K562 (cell line): ENCODE results near the gene POLN. TPM values are rescaled to one million over a fixed set of nuclear protein-coding genes. Genes with fewer than 3 reads are reported as not detected.
A peak's percentile ranks its signal among the peaks of the same experiment; 100 is the strongest.

Source experiments
- ATAC-seq: fragments of 200-7000 bp; cut with Tn5 transposase; 3 replicates; pipeline ENCODE4 v1.9.1; 2020; ENCODE audit warnings: moderate library complexity
- BruUV-seq: library from RNA; stranded (reverse); fragments of 400-500 nt; replicated peaks from 2 replicates; lab custom pipeline; 2021; lab: Mats Ljungman, UMichigan
- CTCF ChIA-PET: fragments of 300-600 bp; formaldehyde crosslinking; extraction: SDS; loops from one replicate; lab custom pipeline; 2021; ENCODE audit warnings: low intra/inter-chr PET ratio; lab: Yijun Ruan, JAX
- POLR2A ChIA-PET: fragments of 300-600, 350-650 bp; sonication (Branson Sonifier 250); formaldehyde crosslinking; extraction: SDS; loops from one replicate; lab custom pipeline; 2021; ENCODE audit warnings: antibody characterized with exemption, inconsistent platforms; lab: Yijun Ruan, JAX
- DNase-seq, 4 experiments: peaks; one replicate each; pipeline versions ENCODE4 v3.0.0 to v3.0.0-alpha.2; 2011 to 2018; ENCODE audit warnings: low spot score in 3 of 4, mixed read lengths in 3 of 4; ENCODE audit errors: extremely low read depth in 1 of 4
- FAIRE-seq: peaks from 2 replicates; lab custom pipeline; 2011; peaks lifted over from hg19 to GRCh38; lab: Jason Lieb, UNC
- H2AFZ ChIP-seq: 2 replicates; pipeline ENCODE4 v1.6.0; 2011; ENCODE audit warnings: low read depth, low read length, control low read depth, inconsistent platforms
- H3K27ac ChIP-seq: fragments of 200-600 bp; 3 replicates; pipeline ENCODE4 v1.8.0; 2011; ENCODE audit warnings: low read depth, mild to moderate bottlenecking, control low read depth, inconsistent platforms, low read length, moderate library complexity, mixed read lengths; ENCODE audit errors: extremely low read depth
- H3K27me3 ChIP-seq, 2 experiments: fragments of 300-600 bp in 1 of 2; 2 replicates in 1 of 2; 3 replicates in 1 of 2; pipeline versions ENCODE4 v1.6.0 to v1.8.0; 2011; ENCODE audit warnings: inconsistent platforms in 2 of 2, low read length in 2 of 2, mild to moderate bottlenecking in 1 of 2, mixed read lengths in 1 of 2, moderate library complexity in 1 of 2; ENCODE audit not compliant: control insufficient read depth in 2 of 2, insufficient read depth in 2 of 2
- H3K36me3 ChIP-seq: fragments of 300-600 bp; 3 replicates; pipeline ENCODE4 v1.8.0; 2011; ENCODE audit warnings: mild to moderate bottlenecking, low read length, inconsistent platforms; ENCODE audit not compliant: control insufficient read depth, insufficient read depth
- H3K4me1 ChIP-seq, 2 experiments: fragments of 200-600 bp in 1 of 2; replicated peaks in 1 of 2; 2 replicates in 1 of 2; 3 replicates in 1 of 2; pipeline versions ENCODE4 v1.5.1 to v1.8.0; 2011; ENCODE audit warnings: inconsistent platforms in 2 of 2, low read length in 2 of 2, mild to moderate bottlenecking in 1 of 2, mixed read lengths in 1 of 2, moderate library complexity in 1 of 2; ENCODE audit not compliant: control insufficient read depth in 2 of 2, insufficient read depth in 2 of 2
- H3K4me2 ChIP-seq: 2 replicates; pipeline ENCODE4 v1.6.1; 2011; ENCODE audit warnings: low read length, control low read depth, inconsistent platforms, mixed read lengths; ENCODE audit not compliant: insufficient read depth
- H3K4me3 ChIP-seq: fragments of 200-600 bp; sonication (generic), shearing (Covaris generic); 2 replicates; pipeline ENCODE4 v1.5.1; 2016; ENCODE audit warnings: control low read depth, inconsistent platforms
- H3K79me2 ChIP-seq: fragments of 200-600 bp; 3 replicates; pipeline ENCODE4 v1.8.0; 2011; ENCODE audit warnings: low read length, inconsistent platforms; ENCODE audit not compliant: control insufficient read depth, insufficient read depth
- H3K9ac ChIP-seq, 2 experiments: 2 replicates each; pipeline versions ENCODE4 v1.6.0 to v1.6.1; 2011; ENCODE audit warnings: low read depth in 2 of 2, low read length in 2 of 2, control low read depth in 1 of 2, inconsistent platforms in 1 of 2, mild to moderate bottlenecking in 1 of 2, mixed read lengths in 1 of 2; ENCODE audit not compliant: insufficient read depth in 1 of 2
- H3K9me1 ChIP-seq: one replicate; pipeline ENCODE4 v1.6.0; 2011; ENCODE audit warnings: inconsistent platforms, mild to moderate bottlenecking, low read length, moderate library complexity; ENCODE audit not compliant: control insufficient read depth, insufficient read depth
- H3K9me3 ChIP-seq: replicated peaks from 2 replicates; pipeline ENCODE4 v1.5.1; 2011; ENCODE audit warnings: low read depth, low read length, inconsistent platforms; ENCODE audit not compliant: control insufficient read depth, insufficient read depth
- H4K20me1 ChIP-seq: replicated peaks from 2 replicates; pipeline ENCODE4 v1.6.1; 2011; ENCODE audit warnings: low read length, inconsistent platforms, mixed read lengths; ENCODE audit not compliant: control insufficient read depth, insufficient read depth
- AFF4 ChIP-seq: sonication (generic); formaldehyde crosslinking; IDR thresholded peaks from 2 replicates; pipeline ENCODE4 v1.8.0; 2023; ENCODE audit warnings: mild to moderate bottlenecking, missing genetic modification reagents
- MECOM ChIP-seq: fragments of 250-450 bp; sonication (Bioruptor Pico); IDR thresholded peaks from 2 replicates; pipeline ENCODE4 v1.8.0; 2022; ENCODE audit warnings: inconsistent platforms
- MNT ChIP-seq, 2 experiments: fragments of 450-650 bp; conservative IDR thresholded peaks; 2 replicates each; pipeline ENCODE4 v1.6.1; 2017; ENCODE audit warnings: mild to moderate bottlenecking in 2 of 2, moderate library complexity in 2 of 2
- RBFOX2 ChIP-seq: fragments of 200-400 bp; formaldehyde crosslinking; IDR thresholded peaks from 2 replicates; pipeline ENCODE4 v1.6.1; 2017; ENCODE audit warnings: low read depth, mild to moderate bottlenecking, low read length, moderate library complexity
- SIN3B ChIP-seq: fragments of 450-650 bp; IDR thresholded peaks from 2 replicates; pipeline ENCODE4 v1.6.1; 2017; ENCODE audit warnings: low read depth, mild to moderate bottlenecking, moderate library complexity
- TEAD2 ChIP-seq: fragments of 450-650 bp; IDR thresholded peaks from 2 replicates; pipeline ENCODE4 v1.6.1; 2016; ENCODE audit warnings: missing genetic modification characterization, control low read depth, missing compliant biosample characterization
- ZNF212 ChIP-seq: fragments of 450-650 bp; formaldehyde crosslinking; IDR thresholded peaks from 2 replicates; pipeline ENCODE4 v1.4.0; 2020; ENCODE audit warnings: mild to moderate bottlenecking
- ZNF436 ChIP-seq: fragments of 250-450, 450-650 bp; sonication (Bioruptor Pico); formaldehyde crosslinking; IDR thresholded peaks from 2 replicates; pipeline ENCODE4 v1.7.0; 2020; ENCODE audit warnings: mild to moderate bottlenecking
- WGBS: fragments of 100-300 bp; shearing (Covaris generic); methylation state at CpG from one replicate; pipeline ENCODE4 v1.1.6; 2016; ENCODE audit warnings: low coverage, mixed read lengths; ENCODE audit not compliant: insufficient coverage; ENCODE audit errors: missing lambda C conversion rate; 5-methylcytosine and 5-hydroxymethylcytosine counted together
- in situ Hi-C: fragments of 300-500 bp; cut with MboI; formaldehyde crosslinking; loops from 4 replicates; pipeline ENCODE4 v1.15.0; 2018; ENCODE audit warnings: inconsistent platforms, mixed read lengths
- intact Hi-C: fragments of 100-400 bp; cut with micrococcal nuclease; formaldehyde crosslinking; loops from 2 replicates; pipeline ENCODE4 v1.14.2; 2022
- polyA plus RNA-seq, 8 experiments: library from polyadenylated mRNA; depleted of rRNA in 4 of 8; stranded (reverse) in 5 of 8; unstranded in 3 of 8; fragments of >200 nt; fragmentation: Nextera tagmentation in 2 of 8; fragmentation: Illumina TruSeq in 1 of 8; extraction: Ambion mirVana in 2 of 8; extraction: Trizol in 1 of 8; gene quantifications; 2 replicates each; pipeline versions ENCODE4 v1.2.1 to v1.2.3, GENCODE V29; 2011 to 2014; ENCODE audit warnings: inconsistent platforms in 1 of 8, missing spikeins in 1 of 8
- total RNA-seq, 7 experiments: library from RNA; depleted of rRNA in 6 of 7; stranded (reverse); fragments of >200 nt in 6 of 7; fragmentation: Illumina TruSeq in 2 of 7; extraction: Trizol in 2 of 7; gene quantifications; 2 replicates each; pipeline versions ENCODE4 v1.2.1 to v1.2.3, GENCODE V29; 2011 to 2021; ENCODE audit warnings: low replicate concordance in 1 of 7

Gene POLN
- total and polyA plus RNA-seq, 9 of the 15 experiments (the other 6 are each of a cell fraction or from before 2014, with no cell fraction given): 0.08 to 0.91 (median 0.32) TPM

- Histone ChIP-seq H2AFZ (no peak overlapping the region), H3K4me3 (no peak overlapping the region), H3K4me2 (no peak overlapping the region), H3K9ac (peak overlapping the region in 1 of 2 experiments; percentile 52; a peak in 1 of 4 replicates), H3K9me1 (no peaks in the 10 kb centered on the region), H3K36me3 (no peaks in the 10 kb centered on the region), H3K4me1 (peaks cover 0 to 63% of the 10 kb centered on the region in 2 experiments; a peak in 2 of 5 replicates), H3K79me2 (no peaks in the 10 kb centered on the region), H4K20me1 (no peaks in the 10 kb centered on the region), H3K27ac (no peak overlapping the region), H3K9me3 (no peaks in the 10 kb centered on the region), H3K27me3 (no peaks in the 10 kb centered on the region)
- ChIA-PET CTCF (no interaction called here), POLR2A (interaction anchor here (1.3 kb wide), 1 partner anchor 13 kb away, joined by 3 read pairs; no protein-coding TSS in a partner anchor)
- intact Hi-C loops: loop anchor here (5.0 kb wide), 1 partner anchor 36 kb away; the partner anchor contains the start of gene NELFA
- WGBS: 87% methylated on average over 9 of the region's 18 CpGs
- in situ Hi-C loops: no loop called here
- TSS peak; percentile 62 for BruUV-seq
- peak; percentile 28 for TF ChIP-seq RBFOX2
- no peak for TF ChIP-seq ZNF212 (CRISPR knock-in tag)
- DNase-seq (no peak), FAIRE-seq (no peak), ATAC-seq (no peak)
These were observed 198.4 kb downstream of the POLN start for GRCh38 chr4:2043396-2044118.

GRCh38 chr4:2042947-2043395 is 198.9 kb downstream of the POLN start:
- Histone ChIP-seq H3K79me2 (no peaks in the 10 kb centered on the region), H3K4me3 (peak overlapping the region; percentile 68; the same call in 1 of the 2 replicates), H3K9ac (peak overlapping the region in 1 of 2 experiments; percentile 92; a peak in 1 of 4 replicates)
- TF ChIP-seq MECOM (CRISPR knock-in tag) (no peak), MNT (conservative IDR thresholded peaks at IDR 0.05) (no peak), TEAD2 (tag) (no peak), SIN3B (no peak), AFF4 (no peak), ZNF436 (CRISPR knock-in tag) (no peak)

More at GRCh38 chr4:2042947-2043395, 198.9 kb downstream of the POLN start:
- FAIRE-seq (no peak), ATAC-seq (no peak; the same call in 2 of the 3 replicates), DNase-seq (no peak)
- intact Hi-C loops: loop anchor here (5.0 kb wide), 1 partner anchor 36 kb away; the partner anchor contains the start of gene NELFA
- CTCF ChIA-PET: no interaction called here
- BruUV-seq: no TSS peak
- no peaks in the 10 kb centered on the region for H3K9me3 ChIP-seq
- no peaks in the 10 kb centered on the region for H3K27me3 ChIP-seq
- H3K4me2 ChIP-seq: peak overlapping the region; percentile 35
- no peak overlapping the region for H3K27ac ChIP-seq
- peaks cover 0 to 58% of the 10 kb centered on the region in 2 experiments; a peak in 2 of 5 replicates for H3K4me1 ChIP-seq
- WGBS: 64% methylated on average over 6 of the region's 8 CpGs
- in situ Hi-C loops: no loop called here
- H3K36me3 ChIP-seq: no peaks in the 10 kb centered on the region
- no peak overlapping the region for H2AFZ ChIP-seq
- no peaks in the 10 kb centered on the region for H3K9me1 ChIP-seq
- POLR2A ChIA-PET: no interaction called here
- H4K20me1 ChIP-seq: no peaks in the 10 kb centered on the region
